Measurements from ENCODE around the gene CAPG.
"Not testable (repeated sequence)": the region's sequence is repeated elsewhere in the genome, so short reads cannot be mapped to it uniquely, and the experiment has no call there.

CAPG gene

GRCh38 chr2:85439569-85439968, 29.4 kb upstream of the CAPG start:
- DNase-seq: not testable (repeated sequence)

DNA sequence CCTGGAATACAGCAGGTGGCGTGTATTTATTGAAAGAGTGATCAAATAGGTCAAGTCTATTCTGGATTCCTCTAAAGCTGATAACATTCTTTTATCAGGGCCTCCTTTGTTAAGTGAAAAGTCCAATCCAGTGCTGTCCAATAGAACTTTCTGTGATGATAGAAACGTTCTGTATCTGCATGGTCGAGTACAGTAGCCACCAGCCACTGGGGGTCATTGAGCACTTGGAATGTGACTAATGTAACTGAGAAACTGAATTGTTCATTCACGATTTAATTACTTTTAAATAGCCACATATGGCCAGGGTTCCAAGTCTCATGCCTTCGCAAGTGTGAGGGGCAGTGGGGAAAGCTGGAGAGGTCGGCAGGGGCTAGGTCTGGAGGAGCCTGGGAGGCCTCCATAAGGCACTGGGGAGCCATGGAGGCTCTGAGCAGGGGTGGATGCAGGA, 28.9 kb upstream of the CAPG start:
- DNase-seq: no peak

DNA sequence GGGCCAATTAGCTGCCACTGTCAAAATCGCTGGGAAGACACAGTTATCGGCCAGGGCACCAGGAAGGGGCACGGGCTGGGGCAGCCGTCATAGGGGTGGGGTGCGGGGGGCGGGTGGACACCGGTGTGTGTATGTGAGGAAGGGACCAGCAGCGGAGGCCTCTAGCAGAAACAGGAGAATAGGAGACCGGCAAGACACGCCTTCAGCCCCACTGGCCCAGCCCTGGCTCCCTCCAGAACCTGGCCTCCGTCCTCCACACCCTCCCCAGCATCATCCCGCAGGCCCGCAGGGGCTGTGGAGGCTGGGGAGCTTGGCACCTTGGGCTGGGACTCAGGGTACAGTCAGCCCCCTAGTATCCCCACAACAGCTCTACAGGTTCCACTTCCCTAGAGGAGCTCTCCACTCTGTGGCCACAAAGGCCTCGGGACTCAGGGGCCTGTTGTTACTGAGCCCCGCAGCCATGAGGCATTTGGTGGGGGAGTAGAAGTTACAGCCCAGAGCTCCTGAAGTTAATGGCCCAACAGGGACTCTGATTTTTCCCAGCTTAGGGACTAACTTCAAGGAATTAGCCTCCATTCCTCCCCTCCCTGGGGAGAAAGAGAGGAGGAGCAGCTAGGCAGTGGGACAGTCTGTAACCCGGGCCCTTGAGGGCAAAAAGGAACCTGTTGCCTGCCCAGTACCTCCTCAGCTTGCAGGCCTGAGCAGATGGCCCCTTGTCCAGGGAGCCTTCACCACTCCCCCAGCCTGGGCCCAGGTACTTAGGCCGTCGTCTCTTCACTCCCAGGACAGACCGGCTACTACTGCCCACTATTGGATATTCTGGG, 28.2 kb upstream of the CAPG start:
- peak; percentile 80 for DNase-seq

DNA sequence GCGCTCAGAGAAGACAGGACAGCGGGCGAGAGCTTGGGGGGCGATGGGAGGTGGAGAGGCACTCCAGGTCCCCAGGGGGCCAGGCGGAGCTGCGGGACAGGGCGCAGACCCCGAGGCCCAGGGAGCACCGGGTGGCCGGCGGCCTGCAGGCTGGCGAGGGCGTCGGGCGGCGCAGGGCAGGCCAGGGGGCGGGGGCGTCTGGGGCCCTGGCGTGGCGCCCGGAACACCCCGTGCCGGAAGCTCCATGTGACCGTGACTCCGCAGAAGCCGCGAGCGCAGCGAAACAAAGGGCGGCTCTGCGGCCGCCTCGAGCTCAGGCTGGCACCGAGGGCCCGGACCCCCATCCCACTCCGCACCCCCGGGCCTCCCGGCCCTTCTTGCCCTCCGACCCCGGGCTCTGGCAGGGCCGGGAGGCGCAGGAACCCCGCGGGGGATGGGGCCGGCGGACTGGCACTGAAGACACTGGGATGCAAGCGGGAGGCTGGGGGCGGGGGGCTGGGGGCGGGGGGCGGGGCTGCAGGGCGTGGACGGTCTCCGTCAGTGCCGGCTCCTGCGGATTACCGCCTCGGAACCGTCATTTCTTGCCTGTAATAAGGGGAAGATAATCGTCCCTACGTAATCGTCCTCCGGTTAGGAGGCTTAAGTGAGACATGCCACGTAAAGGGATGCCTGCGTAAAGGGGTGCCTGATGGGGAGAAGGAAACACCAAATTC, 27.5 kb upstream of the CAPG start:
- peak; percentile 89 for DNase-seq

GRCh38 chr2:85436836-85437487, 26.8 kb upstream of the CAPG start:
- peak; percentile 72 for DNase-seq

GRCh38 chr2:85435981-85436835, 26.0 kb upstream of the CAPG start:
- DNase-seq: peak; percentile 22

- DNase-seq: peak; percentile 68
These were observed 25.2 kb upstream of the CAPG start for GRCh38 chr2:85435220-85435958.

GRCh38 chr2:85434696-85435095, 24.5 kb upstream of the CAPG start:
- no peak for DNase-seq

DNA sequence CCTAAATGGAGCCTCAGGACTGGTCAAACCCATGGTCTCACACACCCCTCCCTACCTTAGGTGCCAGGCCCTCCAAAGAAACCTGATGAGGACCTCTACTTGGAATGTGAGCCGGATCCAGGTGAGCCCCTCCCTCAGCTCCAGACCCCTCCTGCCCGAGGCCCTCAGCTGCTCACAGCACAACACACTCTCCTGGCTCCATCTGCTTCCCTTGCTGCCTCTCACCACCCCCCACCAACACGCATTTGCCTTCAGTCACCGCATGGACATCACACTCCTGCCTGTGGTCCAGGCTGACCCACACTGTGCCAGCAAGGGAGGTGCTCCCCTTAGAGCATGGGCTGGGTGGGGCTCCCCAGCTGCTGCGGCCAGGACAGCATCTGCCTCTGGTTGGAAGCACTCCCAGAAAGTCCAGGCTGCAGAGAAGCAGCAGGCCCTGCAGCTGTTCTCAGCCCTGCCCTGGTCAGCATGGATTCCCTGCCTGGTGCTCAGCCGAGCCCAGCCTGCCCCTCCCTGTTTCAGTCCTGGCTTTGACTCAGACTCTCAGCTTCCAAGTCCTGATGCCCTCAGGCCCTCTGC, 23.4 kb upstream of the CAPG start:
- peak; percentile 56 for DNase-seq

GRCh38 chr2:85431570-85432205, 21.5 kb upstream of the CAPG start:
- DNase-seq: no peak

DNA sequence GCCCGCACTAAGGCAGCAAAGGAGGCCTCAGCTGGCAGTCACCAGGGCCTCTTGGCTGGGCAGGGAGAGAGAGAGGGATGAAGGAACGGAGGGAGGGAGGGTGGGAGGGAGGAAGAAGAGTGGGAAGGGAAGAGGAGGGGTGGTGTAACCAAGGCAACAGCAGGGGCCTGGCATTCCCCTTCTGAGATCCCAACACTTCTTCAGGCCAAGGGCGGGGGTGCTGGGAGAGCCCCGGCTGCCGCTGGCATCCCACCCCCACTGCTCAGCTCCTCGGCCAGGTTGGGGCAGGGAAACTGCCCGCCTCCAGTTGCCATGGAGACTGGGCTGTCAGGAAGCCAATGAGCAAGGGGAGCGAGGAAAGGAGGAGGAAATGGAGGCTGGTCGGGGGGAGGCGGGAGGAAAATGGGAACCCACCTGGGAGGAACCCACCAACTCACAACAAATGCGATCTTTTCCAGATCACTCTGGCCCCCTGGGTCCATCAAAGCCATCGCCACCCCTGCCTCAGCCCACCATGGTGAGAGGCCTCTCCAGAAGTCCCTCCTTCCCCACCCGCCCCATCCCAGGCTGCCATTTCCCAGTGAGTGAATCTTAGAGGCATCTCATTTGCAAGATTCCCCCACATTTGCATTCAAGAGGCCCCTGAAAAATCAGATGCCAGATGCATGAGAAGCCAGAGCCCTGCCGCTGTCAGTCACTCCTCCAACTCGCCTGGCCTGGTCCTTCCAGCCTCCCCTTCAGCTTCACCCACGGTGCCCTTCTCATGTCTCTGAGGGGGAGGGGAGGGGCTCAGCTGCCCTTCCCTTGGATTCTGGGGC, 20.8 kb upstream of the CAPG start:
- DNase-seq: peak; percentile 65

DNA sequence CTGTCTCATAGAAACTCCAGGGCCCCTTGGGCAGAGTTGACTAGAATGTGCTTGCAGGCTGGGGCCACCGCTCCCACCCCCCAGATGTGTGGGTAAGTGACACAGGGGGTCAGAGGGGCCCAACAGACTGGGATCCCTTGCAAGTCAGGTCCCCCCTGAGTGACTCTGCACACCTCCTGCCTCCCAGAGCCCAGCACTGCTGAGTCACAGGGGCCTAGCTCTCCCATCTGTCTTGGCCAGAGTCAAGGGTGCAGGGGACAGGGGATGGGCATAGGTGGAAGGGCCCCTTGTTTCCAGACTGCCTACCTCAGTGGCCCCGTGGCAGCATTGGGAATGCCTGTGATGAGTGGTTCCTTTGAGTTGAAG, 19.7 kb upstream of the CAPG start:
- no peak for DNase-seq

DNA sequence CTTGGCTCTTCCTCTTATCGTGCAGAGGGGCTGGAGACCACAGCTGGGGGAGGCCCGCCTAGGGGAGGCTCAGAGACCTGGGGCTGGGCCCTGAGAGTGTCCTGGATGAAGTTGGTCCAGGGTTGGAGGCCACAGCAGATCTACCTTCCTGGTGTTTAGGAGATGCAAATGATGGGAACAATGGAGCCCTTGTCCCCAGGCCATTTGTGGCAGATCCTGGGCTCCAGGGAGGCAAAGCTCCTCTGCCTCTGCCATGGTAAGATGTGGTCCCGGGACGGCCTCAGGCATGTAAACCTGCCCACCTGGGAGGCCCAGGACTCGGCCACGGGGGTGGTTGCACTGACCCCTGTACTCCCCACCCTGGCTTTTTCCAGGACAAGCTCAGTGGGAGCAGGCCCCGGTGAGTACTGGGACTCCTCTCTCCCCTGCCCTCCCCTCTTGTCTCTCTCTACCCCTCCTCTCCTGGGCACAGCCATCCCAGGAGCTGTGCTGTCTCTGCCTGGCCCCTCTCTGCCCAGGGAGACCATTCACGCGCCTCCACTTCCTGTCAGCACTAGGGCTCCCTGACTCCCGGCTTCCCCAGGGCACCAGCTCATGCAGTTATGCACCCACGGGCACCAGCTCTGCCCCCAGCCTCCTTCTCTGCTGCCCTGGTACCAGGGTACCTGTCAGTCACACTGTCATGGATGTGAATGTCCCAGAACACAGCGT, 19.2 kb upstream of the CAPG start:
- DNase-seq: no peak

DNA sequence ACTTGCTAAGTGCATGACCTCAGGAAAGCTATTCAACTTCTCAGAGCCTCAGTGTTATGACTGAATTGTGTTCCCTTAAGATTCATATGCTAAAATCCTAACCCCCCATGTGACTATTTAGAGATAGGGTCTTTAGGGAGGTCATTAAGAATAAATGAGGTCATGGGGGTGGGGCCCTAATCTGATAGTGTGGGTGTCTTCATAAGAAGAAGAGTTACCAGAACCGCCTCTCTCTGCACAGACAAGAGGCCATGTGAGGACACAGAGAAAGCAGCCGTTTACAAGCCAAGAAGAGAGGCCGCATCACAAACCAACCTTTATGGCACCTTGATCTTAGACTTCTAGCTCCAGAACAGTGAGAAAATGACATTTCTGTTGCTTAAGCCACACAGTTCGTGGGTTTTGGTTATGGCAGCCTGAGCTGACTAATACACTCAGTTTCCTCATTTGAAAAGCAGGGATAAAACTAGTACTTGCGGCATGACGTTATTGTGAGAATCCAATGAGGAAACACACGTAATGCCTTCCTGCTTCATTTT, 18.2 kb upstream of the CAPG start:
- DNase-seq: no peak

DNA sequence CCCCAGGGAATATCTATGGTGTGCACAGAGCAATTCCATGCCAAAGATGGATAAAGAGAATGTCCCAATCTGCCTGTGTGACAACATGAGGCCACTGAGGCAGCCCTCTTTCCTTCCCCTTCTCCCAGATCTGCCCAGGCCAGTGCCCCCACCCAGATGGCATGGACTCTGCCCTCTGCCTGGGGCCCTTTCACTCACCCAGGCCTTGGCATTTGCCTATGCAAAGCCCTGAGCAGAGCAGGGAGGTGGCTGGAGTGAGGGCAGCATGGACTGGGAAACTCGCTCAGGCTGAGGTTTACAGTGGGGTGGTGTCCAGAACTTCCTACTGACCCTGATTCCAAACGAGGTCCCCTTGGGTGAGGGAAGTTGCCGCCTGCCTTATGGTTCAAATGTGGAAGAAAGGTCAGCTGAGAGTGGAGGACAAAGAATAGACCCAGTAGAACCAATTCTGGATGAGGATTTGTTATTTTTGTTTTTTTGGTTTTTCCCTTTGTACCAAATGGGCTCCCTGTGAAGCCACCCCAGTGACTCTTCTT, 17.2 kb upstream of the CAPG start:
- no peak for DNase-seq

DNA sequence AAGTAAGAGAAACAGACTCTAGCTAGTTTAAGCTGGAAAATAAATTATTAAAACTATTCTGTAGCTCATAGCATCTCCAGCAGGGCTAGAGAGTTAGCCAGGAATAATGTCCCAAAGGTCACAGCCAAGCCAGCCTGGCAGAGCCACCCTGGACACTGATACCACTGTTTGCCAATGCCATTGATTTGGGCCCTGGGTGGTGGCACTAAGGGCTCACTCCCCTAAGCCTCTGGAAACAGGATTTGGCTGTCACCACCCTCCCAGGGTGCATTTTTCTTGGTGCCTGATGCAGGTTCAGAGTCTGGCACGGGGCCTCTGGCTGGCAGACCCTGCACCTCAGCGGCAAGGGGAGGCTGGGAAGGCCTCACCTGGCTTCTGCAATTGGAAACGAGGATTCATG, 15.4 kb upstream of the CAPG start:
- no peak for DNase-seq

DNA sequence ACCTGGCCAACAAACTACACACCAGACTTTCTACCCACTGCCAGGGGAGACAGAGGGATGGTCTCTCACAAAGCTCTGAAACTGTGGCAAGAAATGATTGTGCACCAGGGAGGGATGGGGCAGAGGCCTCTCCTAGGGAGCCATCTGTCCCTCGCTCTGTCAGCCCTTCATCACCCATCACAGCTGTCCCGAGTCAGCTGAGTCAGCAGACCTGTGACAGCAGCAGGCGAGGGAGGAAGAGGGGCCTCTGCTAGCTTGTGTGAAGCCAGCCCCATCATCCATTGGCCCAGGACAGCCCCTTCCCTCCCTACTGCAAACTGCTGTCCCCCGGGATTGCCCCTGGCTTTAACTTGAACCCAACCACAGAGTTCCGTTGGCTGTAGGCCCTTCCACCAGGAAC, 13.4 kb upstream of the CAPG start:
- DNase-seq: no peak

GRCh38 chr2:85422072-85422457, 11.9 kb upstream of the CAPG start:
- DNase-seq: no peak

Measured in right kidney (tissue), 1 donor.